Small intestine (tissue), 7 donors: ENCODE measurements around the gene EED. TPM values are rescaled to one million over a fixed set of nuclear protein-coding genes. Genes with fewer than 3 reads are reported as not detected.

ENCODE experiments used
- DNase-seq, 2 donors: peaks; one replicate each; pipeline versions ENCODE4 v3.0.0 to v3.0.0-alpha.2; 2013
- FAIRE-seq: peaks from 2 replicates; lab custom pipeline; 2012; peaks lifted over from hg19 to GRCh38; lab: Jason Lieb, UNC
- H3K27ac ChIP-seq, 3 donors: one replicate each; pipeline ENCODE4 v1.5.1; 2013; ENCODE audit warnings: low read length in 2 of 3, mild to moderate bottlenecking in 2 of 3, control low read depth in 1 of 3, inconsistent platforms in 1 of 3, low read depth in 1 of 3, moderate library complexity in 1 of 3
- H3K27me3 ChIP-seq, 3 donors: one replicate each; pipeline ENCODE4 v1.6.1; 2013; ENCODE audit warnings: low read length in 3 of 3, inconsistent platforms in 1 of 3; ENCODE audit not compliant: control insufficient read depth in 3 of 3, insufficient read depth in 3 of 3
- H3K36me3 ChIP-seq, 3 donors: one replicate each; pipeline ENCODE4 v1.6.1; 2013; ENCODE audit warnings: low read length in 3 of 3, inconsistent platforms in 1 of 3, low read depth in 1 of 3, mild to moderate bottlenecking in 1 of 3, moderate library complexity in 1 of 3; ENCODE audit not compliant: control insufficient read depth in 3 of 3, insufficient read depth in 2 of 3
- H3K4me1 ChIP-seq, 3 donors: one replicate each; pipeline ENCODE4 v1.6.1; 2013; ENCODE audit warnings: low read length in 2 of 3, inconsistent platforms in 1 of 3, low read depth in 1 of 3, mild to moderate bottlenecking in 1 of 3, moderate library complexity in 1 of 3; ENCODE audit not compliant: control insufficient read depth in 3 of 3, insufficient read depth in 2 of 3
- H3K4me3 ChIP-seq, 3 donors: one replicate each; pipeline ENCODE4 v1.5.1; 2013; ENCODE audit warnings: low read length in 3 of 3, control low read depth in 1 of 3, inconsistent platforms in 1 of 3, low read depth in 1 of 3, mild to moderate bottlenecking in 1 of 3, moderate library complexity in 1 of 3
- H3K9me3 ChIP-seq, 2 donors: one replicate each; pipeline ENCODE4 v1.6.1; 2013; ENCODE audit warnings: low read depth in 1 of 2, low read length in 1 of 2; ENCODE audit not compliant: control insufficient read depth in 2 of 2, insufficient read depth in 1 of 2
- WGBS, 3 donors: extraction: QIAGEN DNeasy Blood & Tissue Kit; methylation state at CpG; one replicate each; pipeline ENCODE4 v1.1.7; 2013; 5-methylcytosine and 5-hydroxymethylcytosine counted together
- polyA plus RNA-seq, 4 donors: library from polyadenylated mRNA; stranded (reverse) in 3 of 4; unstranded in 1 of 4; fragments of 200-250 nt in 3 of 4; fragments of 120-200 nt in 1 of 4; gene quantifications; one replicate each; pipeline versions ENCODE4 v1.2.1 to v1.2.3, GENCODE V29; 2013
- donor health status: healthy with polysubstance abuse.
- donor health status: control.
- donor health status: control.
- donor health status: Bipolar disorder and iron deficiency.
- donor health status: healthy.

Gene EED
- polyA plus RNA-seq, 4 donors = 13.5 to 27.0 (median 14.9) TPM

DNA sequence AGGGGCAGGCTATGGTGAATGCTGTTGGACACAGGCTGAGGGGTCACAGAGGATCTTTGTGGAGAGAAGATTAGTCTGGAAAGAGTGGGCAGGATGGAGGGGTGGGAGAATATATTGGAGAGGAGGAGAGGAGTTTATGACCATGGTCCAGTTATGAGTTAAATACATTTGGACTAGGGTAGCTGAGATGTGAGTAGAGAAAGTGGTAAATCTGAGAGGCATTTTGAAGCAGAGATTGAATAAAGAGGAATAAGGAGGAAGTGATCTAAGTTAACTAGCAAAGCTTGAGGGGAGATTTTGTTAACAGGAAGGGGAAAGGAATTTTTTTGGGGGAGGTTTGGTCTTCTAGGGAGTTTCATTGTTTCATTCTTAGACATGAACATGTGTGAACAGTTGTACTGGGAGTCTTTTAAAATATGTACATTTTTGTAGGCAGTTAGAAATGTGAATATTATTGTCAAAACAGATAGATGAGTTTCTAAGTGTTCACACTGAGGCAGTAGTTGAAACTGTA is 43.1 kb upstream of the EED start:
- no peaks in the 10 kb centered on the region for H3K36me3 ChIP-seq
- no peaks in the 10 kb centered on the region for H3K9me3 ChIP-seq
- H3K27me3 ChIP-seq = no peaks in the 10 kb centered on the region
- H3K27ac ChIP-seq = no peak overlapping the region
- H3K4me3 ChIP-seq = no peak overlapping the region
- no peak for DNase-seq
- H3K4me1 ChIP-seq = peaks cover 0 to 6% (median 2%) of the 10 kb centered on the region in 3 donors
- FAIRE-seq = no peak

DNA sequence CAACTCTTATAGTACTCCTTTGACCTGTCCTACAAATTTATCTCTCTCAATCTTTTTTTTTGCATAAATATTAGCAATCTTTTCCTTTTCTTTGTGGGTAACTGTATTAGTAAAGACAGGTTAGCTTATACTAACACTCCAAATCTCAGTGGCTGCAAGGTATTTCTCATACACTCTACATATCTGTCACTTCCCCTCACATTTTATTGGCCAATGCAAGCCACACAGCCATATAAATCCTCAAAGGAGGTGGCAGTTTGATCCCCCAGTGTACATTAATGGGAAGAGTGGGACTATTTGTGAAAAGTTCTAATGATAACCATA is 42.6 kb upstream of the EED start:
- Histone ChIP-seq H3K9me3 (no peaks in the 10 kb centered on the region), H3K4me1 (peaks cover 0 to 6% (median 2%) of the 10 kb centered on the region in 3 donors), H3K4me3 (peak overlapping the region in 2 of 3 donors; percentile 18 to 40), H3K27ac (no peak overlapping the region), H3K36me3 (no peaks in the 10 kb centered on the region), H3K27me3 (no peaks in the 10 kb centered on the region)
- FAIRE-seq (no peak), DNase-seq (no peak)

DNA sequence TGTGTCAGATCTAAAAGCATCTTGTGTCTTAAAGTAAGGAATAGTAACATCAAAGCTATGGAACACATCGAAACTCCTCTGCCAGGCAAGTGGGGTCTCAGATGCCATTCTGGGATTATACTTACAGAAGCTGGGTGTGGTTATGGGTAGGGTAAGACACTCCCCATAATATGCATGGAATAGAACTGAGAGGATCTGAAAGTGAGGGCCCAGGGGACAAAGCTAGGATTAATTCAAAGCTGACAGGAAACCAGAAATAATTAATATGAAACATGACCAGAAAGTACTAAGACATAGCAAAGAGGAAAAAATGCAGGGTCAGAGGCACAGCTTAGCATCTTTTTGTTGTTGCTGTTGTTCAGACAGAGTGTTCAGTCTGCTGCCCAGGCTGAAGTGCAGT is 40.2 kb upstream of the EED start:
- Histone ChIP-seq H3K27ac (no peak overlapping the region), H3K36me3 (no peaks in the 10 kb centered on the region), H3K9me3 (no peaks in the 10 kb centered on the region), H3K4me1 (peaks cover 0 to 6% (median 2%) of the 10 kb centered on the region in 3 donors), H3K27me3 (no peaks in the 10 kb centered on the region), H3K4me3 (no peak overlapping the region)
- DNase-seq (no peak), FAIRE-seq (no peak)
- WGBS, 3 donors = 97 to 100% (median 100%) methylated on average over 1 of the region's 1 CpG

DNA sequence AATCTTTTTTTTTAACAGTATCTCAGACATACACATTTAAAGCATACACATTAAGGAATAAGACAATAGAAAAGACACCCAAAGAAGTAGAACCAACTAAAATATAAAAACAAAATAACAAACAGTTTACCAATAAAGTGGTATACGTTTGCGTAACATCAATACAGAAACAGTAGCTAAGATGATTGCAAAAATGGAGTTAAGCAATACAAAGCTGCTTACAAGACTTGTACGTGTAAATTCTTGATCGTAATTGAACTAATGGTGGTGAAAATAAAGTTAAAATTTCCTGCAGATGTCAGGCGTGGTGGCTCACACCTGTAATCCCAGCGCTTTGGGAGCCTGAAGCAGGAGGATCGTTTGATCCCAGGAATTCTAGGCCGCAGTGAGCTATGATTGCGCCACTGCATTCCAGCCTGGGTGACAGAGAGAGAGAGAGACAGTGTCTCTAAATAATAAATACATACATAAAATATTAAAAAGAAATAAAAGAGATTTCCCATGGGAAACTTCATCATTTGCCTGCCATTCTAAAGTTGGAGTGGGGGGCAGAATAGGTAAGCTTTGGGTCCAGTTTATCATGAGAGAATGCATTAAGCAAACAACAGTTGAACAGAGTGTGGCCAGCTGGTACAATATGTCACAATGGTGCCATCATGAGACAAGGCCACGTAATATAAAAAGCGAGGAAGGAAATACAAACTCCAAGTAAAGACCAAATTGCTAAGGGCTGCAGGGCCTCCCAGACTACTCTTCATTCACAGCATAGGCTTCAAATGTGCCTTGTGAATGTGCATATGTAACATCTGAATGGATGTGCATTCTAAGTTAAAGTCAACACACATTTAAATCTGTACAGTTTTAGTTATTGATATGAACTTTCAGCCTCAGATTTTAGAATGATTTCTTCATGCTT is 38.9 kb upstream of the EED start:
- no peak overlapping the region for H3K4me3 ChIP-seq
- no peaks in the 10 kb centered on the region for H3K27me3 ChIP-seq
- no peak overlapping the region for H3K27ac ChIP-seq
- peaks cover 0 to 6% (median 2%) of the 10 kb centered on the region in 3 donors for H3K4me1 ChIP-seq
- FAIRE-seq (no peak), DNase-seq (no peak)
- 83 to 89% (median 89%) methylated on average over 11 of the region's 11 CpGs for WGBS, 3 donors
- no peaks in the 10 kb centered on the region for H3K36me3 ChIP-seq
- no peaks in the 10 kb centered on the region for H3K9me3 ChIP-seq

DNA sequence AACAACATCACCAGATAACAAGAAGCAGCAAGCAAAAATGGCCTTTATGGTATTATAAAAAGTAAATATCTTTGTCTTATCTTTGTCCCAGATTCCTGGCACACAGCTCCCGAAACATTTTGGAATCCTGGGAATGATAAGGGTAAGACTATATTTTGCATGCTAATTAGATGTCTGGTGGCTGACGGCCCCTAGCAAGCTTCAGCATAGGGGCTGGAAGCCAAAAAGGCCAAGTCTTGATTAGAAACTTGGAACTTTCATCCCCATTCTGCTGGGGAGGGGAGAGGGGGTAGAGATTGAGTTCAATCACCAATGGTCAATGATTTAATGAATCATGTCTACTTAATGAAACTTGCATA is 38.2 kb upstream of the EED start:
- no peaks in the 10 kb centered on the region for H3K9me3 ChIP-seq
- peaks cover 0 to 6% (median 2%) of the 10 kb centered on the region in 3 donors for H3K4me1 ChIP-seq
- no peak for DNase-seq
- FAIRE-seq = no peak
- H3K27ac ChIP-seq = no peak overlapping the region
- no peak overlapping the region for H3K4me3 ChIP-seq
- no peaks in the 10 kb centered on the region for H3K36me3 ChIP-seq
- H3K27me3 ChIP-seq = no peaks in the 10 kb centered on the region
- 50 to 73% (median 62%) methylated on average over 2 of the region's 2 CpGs for WGBS, 3 donors

DNA sequence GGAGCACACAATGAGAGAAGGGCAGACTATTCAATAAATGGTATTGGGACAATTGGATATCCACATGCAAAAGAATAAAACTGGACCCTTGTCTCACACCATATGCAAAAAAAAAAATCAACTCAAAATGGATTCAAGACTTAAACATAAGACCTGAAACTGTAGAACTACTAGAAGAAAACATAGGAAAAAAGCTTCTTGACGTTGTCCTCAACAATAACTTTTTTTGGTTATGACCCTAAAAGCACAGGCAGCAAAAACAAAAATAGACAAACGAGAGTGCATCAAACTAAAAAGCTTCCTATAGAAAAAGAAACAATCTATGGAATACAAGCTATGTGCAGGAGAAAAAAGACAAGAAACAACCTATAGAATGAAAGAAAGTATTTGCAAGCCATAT is 37.1 kb upstream of the EED start:
- no peaks in the 10 kb centered on the region for H3K9me3 ChIP-seq
- H3K4me1 ChIP-seq = peaks cover 0 to 2% (median 2%) of the 10 kb centered on the region in 3 donors
- no peak overlapping the region for H3K27ac ChIP-seq
- no peaks in the 10 kb centered on the region for H3K36me3 ChIP-seq
- no peaks in the 10 kb centered on the region for H3K27me3 ChIP-seq
- FAIRE-seq (no peak), DNase-seq (no peak)
- 91 to 99% (median 99%) methylated on average over 2 of the region's 2 CpGs for WGBS, 3 donors
- H3K4me3 ChIP-seq = no peak overlapping the region

DNA sequence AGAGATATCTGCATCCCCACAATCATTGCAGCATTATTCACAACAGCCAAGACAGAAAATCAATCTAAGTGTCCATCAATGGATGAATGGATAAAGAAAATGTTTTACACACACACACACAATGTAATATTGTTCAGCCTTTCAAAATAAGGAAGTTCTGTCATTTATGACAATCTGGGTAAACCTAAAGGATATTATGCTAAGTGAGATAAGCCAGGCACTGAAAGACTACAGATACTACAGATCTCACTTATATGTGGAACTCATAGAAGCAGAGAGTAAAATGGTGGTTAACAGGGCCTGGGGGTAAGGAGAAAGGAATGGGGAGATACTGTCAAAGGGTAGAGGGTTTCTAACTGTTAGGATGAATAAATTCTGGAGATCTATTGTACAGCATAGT is 36.0 kb upstream of the EED start:
- Histone ChIP-seq H3K27ac (no peak overlapping the region), H3K4me1 (no peaks in the 10 kb centered on the region), H3K27me3 (no peaks in the 10 kb centered on the region), H3K4me3 (no peak overlapping the region), H3K9me3 (no peaks in the 10 kb centered on the region), H3K36me3 (no peaks in the 10 kb centered on the region)
- no peak for DNase-seq
- no peak for FAIRE-seq

DNA sequence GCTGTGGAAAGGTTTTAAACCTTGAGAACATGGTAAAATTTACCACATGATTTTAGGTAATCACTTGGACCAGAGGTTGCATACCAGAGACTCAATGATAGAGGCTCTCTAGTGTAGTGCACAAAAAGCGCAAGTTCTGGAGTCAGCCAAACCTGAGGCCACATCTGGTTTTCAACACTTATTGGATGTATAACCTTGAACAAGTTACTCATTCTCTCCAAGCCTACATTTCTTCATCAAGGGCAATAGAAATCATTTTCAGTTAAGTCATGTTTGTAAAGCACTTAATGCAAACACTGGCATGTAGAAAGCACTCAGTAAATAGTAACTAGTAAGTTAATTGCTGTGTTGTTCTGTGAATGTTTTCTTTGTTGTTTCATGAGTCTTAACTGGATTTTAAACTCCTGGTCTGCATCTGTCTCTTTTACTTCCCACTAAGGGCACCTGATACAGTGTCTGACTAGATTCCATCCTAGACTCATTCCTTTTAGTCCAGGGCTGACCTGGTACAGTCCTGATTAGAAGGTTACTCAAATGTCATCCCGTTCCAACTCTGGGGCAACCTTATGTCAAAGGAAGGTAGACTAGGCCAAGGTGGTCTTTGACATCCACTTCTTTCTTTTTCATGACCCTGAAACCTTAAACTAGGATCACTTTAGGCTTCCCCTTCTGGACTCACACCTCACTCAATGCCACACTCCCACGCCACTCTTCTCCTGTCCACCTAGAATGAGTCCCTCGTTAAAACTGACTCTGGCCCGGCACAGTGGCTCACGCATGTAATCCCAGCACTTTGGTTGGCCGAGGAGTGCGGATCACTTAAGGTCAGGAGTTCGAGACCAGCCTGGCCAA is 34.5 kb upstream of the EED start:
- Histone ChIP-seq H3K4me1 (no peaks in the 10 kb centered on the region), H3K9me3 (no peaks in the 10 kb centered on the region), H3K27ac (no peak overlapping the region), H3K27me3 (no peaks in the 10 kb centered on the region), H3K36me3 (no peaks in the 10 kb centered on the region), H3K4me3 (no peak overlapping the region)
- 91 to 96% (median 96%) methylated on average over 9 of the region's 9 CpGs for WGBS, 3 donors
- no peak for FAIRE-seq
- DNase-seq = no peak
